Astrocyte of the hippocampus (primary cell): Measurements from ENCODE around the gene CYP1A2.
A peak's percentile ranks its signal among the peaks of the same experiment; 100 is the strongest.
"Not testable (repeated sequence)": the region's sequence is repeated elsewhere in the genome, so short reads cannot be mapped to it uniquely, and the experiment has no call there.

ENCODE experiments used
- DNase-seq: peaks from one replicate; pipeline ENCODE4 v3.0.0; 2011; ENCODE audit warnings: low read depth, low spot score

The CYP1A2 gene

DNA sequence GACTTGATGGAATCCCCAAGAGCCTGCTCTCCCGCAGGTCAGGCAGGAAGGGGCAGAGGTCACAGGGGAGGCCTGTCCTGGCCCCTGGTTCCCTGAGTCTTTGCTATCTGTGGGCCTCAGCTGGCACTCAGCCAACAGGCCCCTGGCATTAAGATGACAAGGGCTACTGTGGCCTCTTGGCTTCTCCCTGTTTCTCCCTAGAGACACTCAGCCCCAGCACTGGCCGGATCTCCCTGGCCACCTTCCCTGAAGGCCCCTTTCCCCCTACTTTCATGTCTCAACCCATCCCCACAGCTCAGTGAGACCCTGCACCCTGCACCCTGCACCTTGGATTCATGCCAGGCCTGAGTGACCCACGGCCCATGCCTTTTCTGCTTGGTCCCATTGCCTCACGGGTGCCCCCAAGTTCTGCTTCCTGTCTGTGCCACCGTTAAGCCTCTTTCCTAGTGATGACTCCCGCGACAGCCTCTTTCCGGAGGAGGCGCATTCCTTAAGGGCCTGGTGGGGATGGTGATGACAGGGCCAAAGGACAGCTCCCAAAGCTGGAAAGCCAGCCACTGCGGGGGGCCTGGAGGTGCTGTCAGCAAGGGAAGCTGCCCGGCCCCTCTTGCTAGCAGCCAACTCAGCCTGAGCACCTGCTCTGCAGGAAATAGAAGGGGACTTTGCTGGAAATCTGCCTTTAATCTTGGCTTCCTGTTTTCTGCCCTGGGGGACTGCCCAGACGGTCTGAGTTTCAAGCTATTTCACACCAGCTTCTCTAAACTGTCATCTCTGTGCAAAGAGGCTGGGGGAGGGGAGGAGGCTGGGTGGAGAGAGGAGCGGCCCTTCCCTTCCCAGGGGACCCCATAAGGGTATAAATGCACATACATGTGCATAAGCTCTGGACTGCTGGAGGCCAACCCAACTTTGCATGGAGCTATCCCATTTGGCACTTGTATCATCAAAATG, 28.4 kb downstream of the CYP1A2 start:
- DNase-seq: no peak

DNA sequence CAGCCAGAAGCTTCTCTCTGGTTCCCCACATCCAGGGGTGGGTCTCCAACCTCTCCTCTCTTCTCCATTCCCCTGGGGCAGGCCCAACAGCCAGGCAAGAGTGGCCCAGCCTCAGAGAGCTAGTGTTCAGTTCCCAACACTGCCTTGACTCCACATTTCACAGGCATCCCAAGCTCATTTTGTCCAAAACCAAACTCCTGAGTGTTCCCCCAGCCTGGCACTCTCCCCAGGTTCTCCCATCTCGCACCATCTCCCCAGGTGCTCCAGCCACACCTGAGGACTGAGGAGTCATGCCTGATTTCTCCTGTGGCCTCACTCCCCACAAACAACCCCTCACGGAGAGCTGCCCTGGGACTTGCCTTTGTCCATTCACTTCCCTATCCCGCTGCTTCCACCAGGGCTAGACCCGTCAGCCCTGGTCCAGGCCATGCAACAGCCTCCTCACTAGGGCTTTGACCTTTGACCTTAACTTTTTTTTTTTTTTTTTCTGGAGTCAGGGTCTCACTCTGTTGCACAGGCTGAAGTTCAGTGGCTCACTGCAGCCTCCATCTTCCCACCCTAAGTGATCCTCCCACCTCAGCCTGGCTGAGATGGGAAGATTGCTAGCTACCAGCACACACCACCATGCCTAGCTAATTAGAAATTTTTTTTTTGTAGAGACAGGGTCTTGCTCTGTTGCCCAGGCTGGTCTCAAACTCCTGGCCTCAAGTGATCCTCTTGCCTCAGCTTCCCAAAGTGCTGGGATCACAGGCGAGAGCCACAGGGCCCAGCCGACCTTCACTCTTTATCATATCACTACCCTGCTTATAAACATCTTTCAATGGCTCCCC, 29.3 kb downstream of the CYP1A2 start:
- DNase-seq: no peak

DNA sequence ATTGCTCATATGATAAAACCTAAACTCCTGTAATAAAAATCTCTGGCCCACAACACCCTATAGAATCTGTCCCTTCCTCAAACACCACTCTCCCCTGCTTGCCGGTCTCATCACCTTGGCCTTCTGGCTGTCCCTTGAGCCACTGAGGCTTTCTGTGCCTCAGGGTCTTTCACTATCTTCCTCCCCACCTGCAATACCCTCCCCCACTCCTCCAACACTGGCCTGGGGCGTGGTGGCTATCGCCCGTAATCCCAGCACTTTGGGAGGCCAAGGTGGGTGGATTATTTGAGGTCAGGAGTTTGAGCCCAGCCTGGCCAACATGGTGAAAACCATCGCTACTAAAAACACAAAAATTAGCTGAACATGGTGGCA, 29.9 kb downstream of the CYP1A2 start:
- DNase-seq: no peak

DNA sequence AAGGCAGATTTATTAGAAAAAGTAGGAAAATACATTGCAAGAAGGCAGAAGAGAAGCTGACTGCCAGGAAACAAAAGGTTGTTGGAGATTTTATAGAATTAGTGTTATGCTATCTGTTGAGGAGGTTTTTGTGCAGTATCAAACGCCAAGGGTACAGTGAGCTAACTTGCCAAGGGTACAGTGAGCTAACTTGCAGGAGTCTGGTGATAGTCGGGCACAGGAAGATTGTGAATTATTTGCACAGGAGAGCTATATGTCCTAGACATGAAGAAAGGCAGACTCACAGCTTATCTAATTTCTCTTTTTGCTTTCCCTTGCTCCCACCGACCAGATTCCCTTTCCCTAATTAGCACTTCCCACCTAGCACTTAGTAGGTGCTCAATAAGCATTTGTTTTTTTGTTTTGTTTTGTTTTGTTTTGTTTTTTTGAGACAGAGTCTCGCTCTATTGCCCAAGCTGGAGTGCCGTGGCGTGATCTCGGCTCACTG, 30.6 kb downstream of the CYP1A2 start:
- no peak for DNase-seq

DNA sequence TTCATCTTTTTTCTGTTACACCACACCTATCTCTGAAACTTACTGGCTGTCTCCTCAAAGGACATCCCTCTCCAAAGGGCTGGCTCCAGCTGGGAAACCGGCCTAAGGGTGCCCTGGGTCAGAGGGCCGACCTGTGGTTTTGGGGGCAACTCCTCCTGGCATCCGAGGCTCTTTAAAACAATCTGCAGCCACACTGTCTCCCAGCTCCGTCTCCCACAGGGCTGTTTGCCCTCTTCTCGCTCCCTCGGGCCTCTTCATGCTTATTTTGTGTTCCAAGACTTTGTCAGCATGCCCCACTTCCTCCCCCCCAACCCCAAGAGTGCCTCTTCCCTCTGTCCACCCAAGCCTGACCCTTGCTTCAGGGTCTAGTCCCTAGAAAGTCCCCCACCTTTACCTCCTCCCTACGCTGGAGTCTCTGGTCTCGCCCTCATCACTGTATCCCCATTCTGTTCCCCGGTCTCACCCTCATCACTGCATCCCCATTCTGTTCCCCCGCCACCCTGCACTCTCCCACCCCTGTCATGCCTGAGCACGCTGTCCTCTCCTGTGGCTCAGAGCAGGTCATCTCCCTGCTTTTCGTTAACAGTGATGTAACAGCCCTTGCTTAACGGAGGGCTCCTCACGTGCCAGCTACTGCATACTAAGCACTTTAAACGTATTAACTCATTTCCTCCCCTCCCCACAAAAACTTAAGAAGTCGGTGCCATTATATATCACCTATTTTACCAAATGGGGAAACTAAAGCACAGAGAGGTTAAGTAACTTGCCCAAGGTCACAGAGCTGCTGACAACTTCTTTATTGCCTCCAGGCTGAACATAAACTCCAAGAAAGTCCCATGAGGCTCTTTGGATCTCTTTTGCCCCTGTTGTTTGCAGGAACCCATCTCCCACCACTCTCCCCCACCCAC, 32.1 kb downstream of the CYP1A2 start:
- DNase-seq: no peak

DNA sequence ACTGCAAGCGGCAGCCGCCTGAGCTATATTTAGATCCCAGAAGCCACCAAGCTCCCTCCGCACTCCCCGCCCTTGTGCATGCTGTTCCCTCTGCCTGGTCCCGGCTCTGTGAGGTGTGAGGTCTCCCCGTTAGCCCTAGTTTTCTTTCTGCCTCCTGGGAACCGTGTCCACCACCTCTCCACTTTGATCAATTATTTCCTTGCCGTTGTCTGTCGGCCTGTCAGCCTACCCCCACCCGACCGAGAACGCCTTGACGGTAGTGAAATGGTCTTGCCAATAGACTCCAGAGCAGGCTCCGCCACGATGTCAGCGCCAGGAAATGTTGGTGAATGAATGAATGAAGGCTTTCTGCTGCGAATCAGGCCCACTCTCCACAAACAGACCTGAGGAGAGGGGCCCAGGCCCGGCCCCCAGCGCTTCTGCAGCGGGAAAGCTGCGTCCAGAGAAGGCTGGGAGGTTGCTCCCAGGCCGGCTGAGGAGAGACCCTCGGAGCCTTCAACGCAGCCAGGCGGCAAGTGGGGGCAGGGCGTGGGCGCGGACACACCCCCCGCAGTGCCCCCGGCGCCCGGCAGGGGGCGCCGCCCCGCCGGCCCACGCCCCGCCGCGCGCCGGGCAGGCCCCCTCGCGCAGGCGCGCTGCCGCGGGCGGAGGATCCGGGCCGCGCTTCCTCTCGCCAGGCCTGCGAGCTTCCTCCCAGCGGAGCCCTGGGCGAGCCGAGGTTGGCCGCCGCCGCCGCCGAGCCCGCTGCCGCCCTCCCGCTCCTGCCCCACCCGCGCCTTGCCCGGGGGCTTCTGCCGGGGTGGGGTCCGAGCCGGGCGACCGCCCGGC, 33.0 kb downstream of the CYP1A2 start, which contains the start of gene CSK:
Gene CSK, plus strand, starts transcription at position 650 of the 828 bp plus-strand sequence. CDS start 16,218 bp downstream, outside the sequence.
- peak; percentile 90 for DNase-seq

DNA sequence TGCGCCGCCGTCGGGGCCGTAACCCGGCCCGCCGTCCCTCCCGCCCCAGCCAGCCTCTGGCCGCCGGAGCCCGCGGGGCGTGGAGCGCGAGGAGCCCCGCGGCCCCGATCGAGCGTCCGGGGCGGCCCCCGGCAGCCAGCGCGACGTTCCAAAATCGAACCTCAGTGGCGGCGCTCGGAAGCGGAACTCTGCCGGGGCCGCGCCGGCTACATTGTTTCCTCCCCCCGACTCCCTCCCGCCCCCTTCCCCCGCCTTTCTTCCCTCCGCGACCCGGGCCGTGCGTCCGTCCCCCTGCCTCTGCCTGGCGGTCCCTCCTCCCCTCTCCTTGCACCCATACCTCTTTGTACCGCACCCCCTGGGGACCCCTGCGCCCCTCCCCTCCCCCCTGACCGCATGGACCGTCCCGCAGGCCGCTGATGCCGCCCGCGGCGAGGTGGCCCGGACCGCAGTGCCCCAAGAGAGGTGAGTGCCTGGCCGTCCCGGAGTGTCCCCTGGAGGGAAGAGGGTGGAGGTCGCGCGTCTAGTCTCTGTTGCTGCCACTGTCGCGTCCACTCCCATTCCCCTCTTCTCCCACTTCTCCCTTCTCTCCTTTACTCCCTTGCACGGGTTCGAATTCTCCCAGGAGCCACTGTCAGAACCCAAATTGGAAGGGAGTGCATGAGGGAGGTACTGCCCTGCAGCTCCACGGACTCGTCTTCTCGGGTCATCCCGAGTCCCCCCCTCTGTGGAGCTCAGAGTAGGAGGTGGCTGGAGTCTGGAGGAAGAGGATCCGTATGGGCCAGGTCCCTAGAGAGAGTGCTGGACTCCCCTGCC, 33.8 kb downstream of the CYP1A2 start:
- DNase-seq: peak; percentile 48

DNA sequence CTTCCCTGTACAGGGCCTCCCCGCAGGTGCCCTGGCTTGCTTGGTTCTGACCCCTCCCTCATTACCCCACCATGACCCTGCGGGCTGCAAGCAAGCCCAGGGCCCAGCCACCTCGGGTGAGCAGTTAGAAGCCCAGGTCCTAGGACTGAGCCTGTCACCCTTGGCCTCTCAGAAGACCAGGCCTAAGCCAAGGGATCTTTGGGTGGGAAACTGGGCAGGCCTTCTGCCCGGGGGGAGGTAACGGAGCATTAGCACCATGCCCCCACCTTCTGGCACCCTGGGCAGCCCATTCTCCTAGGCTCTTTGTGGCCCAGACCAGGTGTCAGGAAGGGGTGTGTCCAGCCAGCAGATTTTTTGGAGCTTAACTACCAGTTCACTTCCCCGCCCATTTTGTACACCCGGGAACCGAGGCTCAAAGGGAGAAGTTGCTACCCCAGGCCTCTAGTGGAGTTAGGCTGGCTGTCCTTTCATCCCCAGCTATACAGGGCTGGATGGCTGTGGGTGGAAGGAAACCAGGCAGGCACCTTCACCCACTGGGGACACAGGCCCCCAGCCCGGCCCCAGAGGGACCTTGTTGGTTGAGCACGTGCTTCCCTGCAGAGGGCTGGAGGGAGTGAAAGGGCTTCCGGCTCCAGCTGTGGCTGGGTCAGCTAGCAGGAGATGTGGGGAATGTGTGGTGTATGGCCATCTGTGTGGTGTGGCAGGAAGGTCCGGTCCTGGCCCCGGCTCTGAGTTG, 34.6 kb downstream of the CYP1A2 start:
- DNase-seq: peak; percentile 37

DNA sequence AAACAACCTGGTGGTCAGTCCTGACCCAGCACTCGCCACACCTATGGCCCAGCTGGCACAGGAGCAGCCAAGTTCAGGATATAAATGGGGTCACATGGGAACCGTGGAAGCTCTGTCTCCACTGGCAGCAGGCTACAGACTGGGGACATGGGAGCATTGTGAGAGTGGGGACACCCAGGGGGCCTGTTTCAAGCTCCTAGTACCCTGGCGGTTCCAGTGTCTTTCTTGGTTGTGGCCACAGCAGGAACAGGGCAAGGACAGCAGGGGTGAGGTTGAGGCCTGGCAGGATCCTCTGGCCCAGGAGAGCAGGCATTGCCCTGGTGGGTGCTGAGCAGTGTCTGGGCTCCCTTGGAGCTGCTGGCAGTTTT, 35.1 kb downstream of the CYP1A2 start:
- DNase-seq: no peak

DNA sequence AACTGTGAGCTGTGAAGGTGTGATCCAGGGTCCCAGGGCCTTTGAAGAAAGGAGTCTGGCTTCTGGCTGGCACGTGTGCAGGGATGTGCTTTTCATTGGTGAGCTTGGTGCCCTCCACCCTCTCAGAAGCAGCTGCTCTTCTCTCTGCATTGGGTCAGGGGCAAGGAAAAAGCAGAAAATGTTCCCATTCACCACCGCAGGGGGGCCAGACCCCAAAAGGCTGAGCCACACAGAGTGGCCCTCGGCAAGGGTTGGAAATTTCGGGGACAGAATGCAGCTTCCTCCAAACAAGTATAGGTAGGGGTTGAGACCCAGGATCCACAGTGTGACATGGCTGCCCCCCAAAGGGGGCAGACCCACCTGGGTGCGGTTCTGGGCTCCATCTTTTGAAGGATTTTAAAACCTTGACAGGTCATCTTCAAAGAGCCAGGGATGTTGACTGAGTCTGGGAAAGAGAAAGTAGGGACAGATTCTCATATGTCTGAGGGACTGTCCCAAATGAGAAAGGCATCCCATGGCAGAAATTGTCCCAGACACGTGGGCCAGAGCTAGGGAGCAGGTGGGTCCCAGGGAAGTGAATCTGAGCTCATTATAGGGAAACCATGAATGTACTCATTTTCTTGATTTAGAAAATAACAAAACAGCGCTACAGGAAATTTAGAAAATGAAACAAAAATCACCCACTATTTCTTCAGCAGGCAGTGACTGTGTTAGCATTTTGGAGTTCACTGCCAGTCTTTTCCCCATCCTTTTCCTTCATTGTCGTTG, 36.0 kb downstream of the CYP1A2 start:
- no peak for DNase-seq

DNA sequence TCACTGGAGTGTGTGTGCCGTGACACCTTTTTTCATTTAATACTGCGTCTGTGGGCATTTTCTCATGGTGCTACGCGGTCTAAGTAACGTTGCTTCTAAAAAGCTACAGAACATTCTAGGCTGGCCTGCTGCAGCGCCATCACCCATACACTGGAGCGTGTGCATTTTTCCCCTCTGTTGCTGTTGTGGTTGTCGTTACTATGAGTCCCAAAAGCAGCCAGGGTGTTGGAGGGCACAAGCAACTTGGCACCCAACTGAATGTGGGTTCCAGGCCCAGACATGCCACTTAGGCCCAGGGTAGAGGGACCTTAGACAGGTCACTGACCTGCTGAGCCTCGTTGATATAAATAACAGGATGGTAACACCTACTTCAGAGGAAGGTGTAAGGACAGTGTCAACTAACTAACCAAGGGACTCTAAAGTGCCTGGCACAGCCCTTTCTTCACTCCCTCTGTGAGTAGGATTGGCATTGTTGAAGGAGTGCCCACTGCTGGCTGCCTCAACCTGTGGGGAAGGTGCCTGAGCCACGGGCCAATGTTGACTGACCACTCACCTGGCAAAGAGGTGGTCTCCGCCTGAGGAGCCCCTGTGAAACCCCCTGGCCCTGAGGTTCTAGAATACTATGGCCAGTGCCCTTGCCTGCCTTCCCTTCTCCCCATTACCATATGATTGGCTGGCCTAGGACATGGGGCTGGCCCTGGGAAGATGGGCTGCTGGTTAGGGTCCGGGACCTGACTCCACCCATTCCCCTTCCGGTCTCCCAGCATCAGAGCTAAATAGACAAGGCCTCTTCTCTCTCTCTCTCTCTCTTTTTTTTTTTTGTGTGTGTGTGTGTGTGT, 36.8 kb downstream of the CYP1A2 start:
- DNase-seq: no peak

DNA sequence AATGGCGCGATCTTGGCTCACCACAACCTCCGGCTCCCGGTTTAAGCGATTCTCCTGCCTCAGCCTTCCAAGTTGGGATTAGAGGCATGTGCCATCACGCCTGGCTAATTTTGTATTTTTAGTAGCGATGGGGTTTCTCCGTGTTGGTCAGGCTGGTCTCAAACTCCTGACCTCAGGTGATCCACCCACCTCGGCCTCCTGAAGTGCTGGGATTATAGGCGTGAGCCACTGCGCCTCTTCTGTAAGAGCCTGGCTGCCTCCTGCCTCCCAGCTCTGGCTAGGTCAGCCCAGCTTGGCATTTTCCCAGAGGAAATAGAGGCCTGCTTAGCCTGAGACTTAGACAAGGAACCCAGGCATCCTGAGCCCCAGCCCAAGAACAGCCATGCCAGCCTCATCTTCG, 37.4 kb downstream of the CYP1A2 start:
- DNase-seq: not testable (repeated sequence)

DNA sequence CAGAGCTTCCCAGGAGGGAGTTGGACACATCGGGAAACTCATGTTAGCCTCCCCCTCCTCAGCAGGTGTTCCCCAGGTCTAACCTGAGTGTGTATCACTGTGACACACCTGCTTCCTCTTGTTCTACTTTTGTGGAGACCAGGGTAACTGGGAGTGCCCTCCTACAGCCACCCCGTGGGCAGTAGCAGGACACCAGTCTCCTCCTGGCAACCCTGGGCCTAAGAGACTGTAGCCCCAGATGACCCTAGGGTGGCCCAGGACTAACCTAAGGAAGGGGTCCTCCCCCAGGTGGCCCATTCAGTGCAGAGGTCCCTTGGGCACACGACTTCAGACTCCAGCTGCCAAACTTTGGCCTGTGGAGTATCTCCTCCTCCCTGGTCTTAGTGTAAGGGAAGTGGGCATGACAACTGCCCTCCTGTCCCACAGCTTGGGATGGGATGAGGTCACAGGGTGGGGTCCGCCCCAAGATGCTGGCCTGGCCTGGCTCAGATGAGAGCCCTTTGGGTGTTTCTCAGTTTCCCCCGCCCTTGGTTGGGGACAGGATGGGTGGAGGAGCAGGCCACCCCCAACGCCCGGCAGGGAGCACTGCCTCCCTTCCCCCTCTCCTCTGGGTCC, 38.0 kb downstream of the CYP1A2 start:
- no peak for DNase-seq

DNA sequence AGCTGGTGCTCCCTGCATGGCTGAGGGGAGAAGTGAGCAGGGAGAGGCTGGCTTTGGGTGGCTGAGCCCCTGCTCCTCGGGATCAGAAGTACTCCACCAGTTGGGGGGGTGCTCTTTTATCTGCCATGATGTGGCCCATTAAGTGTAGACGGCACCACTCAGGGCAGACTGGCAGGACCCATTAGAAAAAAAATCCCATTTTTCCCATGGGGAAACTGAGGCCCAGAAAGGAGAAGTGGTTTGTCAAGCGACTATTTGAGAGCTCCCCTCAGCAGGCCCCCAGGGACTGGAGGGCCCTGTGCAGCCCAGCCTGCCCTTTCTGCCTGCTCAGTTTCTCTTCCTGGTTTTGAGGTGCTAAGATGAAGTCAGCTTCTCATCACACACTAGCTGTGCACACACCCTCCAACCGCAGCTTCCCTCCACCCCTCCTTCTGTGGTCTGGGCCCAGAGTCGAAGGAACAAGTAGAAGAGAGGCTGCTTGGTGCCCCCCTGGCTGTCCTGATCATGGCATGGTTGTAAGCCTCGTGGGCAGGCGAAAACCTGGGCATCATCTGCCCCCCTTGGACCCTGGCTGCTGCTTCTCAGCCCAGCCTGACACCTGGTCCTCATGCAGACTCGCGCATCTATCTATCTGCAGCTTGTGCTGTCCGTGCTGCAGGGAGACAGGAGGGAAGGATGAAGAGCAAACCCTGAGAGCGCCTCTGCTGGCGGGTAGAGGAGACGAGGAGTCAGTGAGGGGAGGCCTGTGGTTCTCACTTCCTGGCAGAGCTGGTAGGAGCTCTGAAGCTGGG, 38.8 kb downstream of the CYP1A2 start:
- DNase-seq: peak; percentile 77

DNA sequence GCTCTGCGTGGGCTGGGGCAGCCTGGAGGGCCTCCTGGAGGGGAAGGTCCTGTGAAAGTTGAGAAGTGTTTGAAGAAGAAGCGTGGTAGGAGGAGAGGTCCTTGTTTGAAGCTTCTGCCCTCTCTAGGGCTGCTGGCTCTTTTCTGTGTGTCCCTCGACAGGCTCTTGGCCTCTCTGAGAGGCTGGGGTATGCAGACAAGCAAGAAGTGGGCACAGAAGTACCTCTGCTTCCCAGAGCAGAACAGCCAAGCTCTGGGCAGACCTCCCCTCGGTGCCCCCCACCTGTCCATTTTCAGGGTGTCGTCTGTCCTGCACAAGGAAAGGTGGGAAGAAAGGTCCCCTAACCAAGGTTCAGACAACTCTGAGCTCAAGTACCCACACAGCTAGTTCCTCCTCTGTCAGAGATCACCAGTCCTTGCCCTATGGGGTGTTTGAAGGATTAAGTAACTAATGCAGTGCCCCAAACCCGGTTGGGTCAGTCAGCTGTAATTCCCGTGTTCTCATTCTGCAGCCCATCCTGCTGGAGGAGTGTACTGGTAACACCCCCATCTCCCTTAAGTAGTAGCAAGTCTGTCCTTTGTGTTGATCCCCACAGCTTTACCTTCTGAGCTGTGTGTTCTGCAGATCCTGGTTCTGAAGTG, 39.5 kb downstream of the CYP1A2 start:
- DNase-seq: no peak
